Breast epithelium (tissue), 4 donors: ENCODE measurements around the gene ABCC12. TPM values are rescaled to one million over a fixed set of nuclear protein-coding genes. Genes with fewer than 3 reads are reported as not detected.

Experiments
- DNase-seq, 2 donors: peaks; one replicate each; pipeline ENCODE4 v3.0.0-alpha.2; 2019; ENCODE audit warnings: low spot score in 2 of 2
- H3K27ac ChIP-seq, 2 donors: fragments of 200-600 bp; sonication (generic) in 1 of 2; one replicate each; pipeline ENCODE4 v1.5.1; 2016 to 2019; ENCODE audit warnings: mild to moderate bottlenecking in 1 of 2
- H3K27me3 ChIP-seq, 2 donors: fragments of 200-600 bp; sonication (generic) in 1 of 2; one replicate each; pipeline versions ENCODE4 v1.5.1 to v1.6.0; 2017 to 2019; ENCODE audit warnings: control low read depth in 1 of 2, mild to moderate bottlenecking in 1 of 2
- H3K36me3 ChIP-seq: fragments of 200-600 bp; one replicate; pipeline ENCODE4 v1.5.1; 2019
- H3K4me1 ChIP-seq, 2 donors: fragments of 200-600 bp; sonication (generic); one replicate each; pipeline ENCODE4 v1.5.1; 2016 to 2019; ENCODE audit warnings: control low read depth in 1 of 2
- H3K4me3 ChIP-seq, 3 donors: fragments of 200-600 bp; sonication (generic); 1 replicate in 2 of 3; 2 replicates in 1 of 3; pipeline ENCODE4 v1.5.1; 2016 to 2019; ENCODE audit warnings: mild to moderate bottlenecking in 3 of 3, moderate library complexity in 2 of 3
- H3K9me3 ChIP-seq, 2 donors: fragments of 200-600 bp; sonication (generic) in 1 of 2; one replicate each; pipeline ENCODE4 v1.5.1; 2016 to 2019; ENCODE audit warnings: control low read depth in 1 of 2
- CTCF ChIP-seq, 3 donors: fragments of 450-650 bp; IDR thresholded peaks; one replicate each; pipeline ENCODE4 v1.5.1; 2016 to 2017; ENCODE audit warnings: antibody characterized with exemption in 3 of 3, mild to moderate bottlenecking in 3 of 3, moderate library complexity in 3 of 3
- POLR2A ChIP-seq: fragments of 450-650 bp; IDR thresholded peaks from one replicate; pipeline ENCODE4 v1.6.1; 2016; ENCODE audit warnings: antibody characterized with exemption, mild to moderate bottlenecking, moderate library complexity
- POLR2AphosphoS5 ChIP-seq, 3 donors: sonication (generic); formaldehyde crosslinking; IDR thresholded peaks; one replicate each; pipeline ENCODE4 v1.6.1; 2017; ENCODE audit warnings: antibody characterized with exemption in 3 of 3
- intact Hi-C: fragments of 100-400 bp; cut with DNase I; formaldehyde crosslinking; loops from one replicate; pipeline ENCODE4 v1.15.1; 2023; ENCODE audit warnings: low total_unique reads
- total RNA-seq, 3 donors: library from RNA; depleted of rRNA; stranded (reverse); fragments of >200 nt; gene quantifications; one replicate each; pipeline ENCODE4 v1.1.0, GENCODE V29; 2016

The ABCC12 gene
- total RNA-seq, 3 donors from 2014 or later = 0.15 to 1.6 TPM; not detected in 1

DNA sequence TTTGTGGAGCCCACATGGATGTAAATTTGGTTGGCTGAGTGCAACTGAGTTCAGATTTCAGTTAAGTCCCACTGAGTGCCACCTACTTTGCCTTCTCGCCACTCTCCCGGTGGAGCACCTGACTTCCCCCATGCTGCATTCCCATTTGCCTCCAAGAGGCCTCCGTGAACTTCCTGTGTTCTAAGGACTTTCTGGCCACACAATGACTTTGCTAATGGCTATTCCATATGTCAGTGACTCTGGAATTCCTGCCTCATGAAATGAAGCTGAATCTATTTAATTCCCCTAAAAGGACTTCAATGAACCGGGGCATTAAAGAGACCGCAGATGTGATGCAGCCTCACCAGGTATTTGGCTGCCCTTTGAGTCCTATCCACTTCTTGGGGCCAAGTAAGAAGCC lies 29.9 kb downstream of the ABCC12 start:
- Histone ChIP-seq H3K36me3 (no peaks in the 10 kb centered on the region), H3K4me3 (no peak overlapping the region), H3K9me3 (no peaks in the 10 kb centered on the region), H3K4me1 (no peaks in the 10 kb centered on the region), H3K27me3 (no peaks in the 10 kb centered on the region), H3K27ac (no peak overlapping the region)
- no peak for TF ChIP-seq CTCF (IDR thresholded peaks at IDR 0.05)
- TF ChIP-seq POLR2AphosphoS5 (IDR thresholded peaks at IDR 0.05) = no peak
- no peak for TF ChIP-seq POLR2A
- no peak for DNase-seq
- intact Hi-C loops = no loop called here

DNA sequence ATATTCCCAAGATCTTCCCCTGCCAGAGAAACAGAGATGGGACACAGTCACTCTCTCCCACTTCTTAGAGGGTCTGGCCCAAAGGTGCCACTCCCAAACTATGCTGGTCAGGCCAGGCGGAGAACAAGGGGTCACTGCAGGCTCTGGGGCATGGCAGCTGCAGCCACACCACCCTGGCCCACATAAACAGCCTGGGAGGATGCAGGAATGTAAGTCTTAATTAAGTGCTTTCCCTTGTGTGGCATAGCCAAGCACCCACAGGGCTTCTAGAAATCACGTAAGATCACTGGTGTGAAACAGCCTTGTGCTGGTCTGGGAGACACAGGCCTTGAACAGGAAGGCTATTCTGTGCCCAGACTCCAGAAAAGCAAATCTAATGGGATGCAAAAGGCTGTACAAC lies 31.5 kb downstream of the ABCC12 start:
- Histone ChIP-seq H3K36me3 (no peaks in the 10 kb centered on the region), H3K4me1 (no peaks in the 10 kb centered on the region), H3K27ac (no peak overlapping the region), H3K4me3 (no peak overlapping the region), H3K27me3 (no peaks in the 10 kb centered on the region), H3K9me3 (no peaks in the 10 kb centered on the region)
- intact Hi-C loops = no loop called here
- TF ChIP-seq POLR2AphosphoS5 (IDR thresholded peaks at IDR 0.05) = no peak
- no peak for TF ChIP-seq CTCF (IDR thresholded peaks at IDR 0.05)
- no peak for TF ChIP-seq POLR2A
- DNase-seq = no peak

DNA sequence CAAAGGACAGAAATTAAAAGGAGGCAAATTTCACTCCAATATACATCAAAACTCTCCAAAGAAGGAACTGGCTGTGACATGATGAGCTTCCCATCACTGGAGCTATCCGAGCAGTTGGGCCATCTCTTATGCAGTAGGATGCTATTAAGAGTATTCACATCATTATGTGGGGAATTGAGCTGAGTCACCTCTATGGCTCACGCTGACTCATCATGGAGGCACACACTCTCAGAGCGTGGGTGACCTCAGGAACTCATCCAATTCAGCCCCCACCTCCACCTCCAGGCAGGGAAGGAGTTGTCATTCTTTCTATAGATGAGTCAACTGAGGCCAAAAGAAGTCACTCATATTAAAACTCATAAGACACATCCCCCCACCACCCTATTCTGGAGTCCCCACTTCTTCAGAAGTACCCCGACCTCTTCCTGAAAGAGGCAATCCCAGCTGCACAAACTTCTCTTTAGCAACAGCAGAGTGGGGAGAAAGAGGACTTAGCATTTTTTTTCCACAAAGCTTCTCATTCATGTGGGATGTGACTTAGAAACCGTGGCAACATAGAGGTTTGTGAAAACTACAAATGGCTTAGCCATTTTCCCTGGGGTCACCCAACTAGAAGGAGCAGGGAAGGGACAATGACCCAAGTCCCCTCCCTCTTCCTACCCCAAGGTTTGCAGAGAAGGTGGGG lies 32.5 kb downstream of the ABCC12 start:
- no peaks in the 10 kb centered on the region for H3K4me1 ChIP-seq
- no peak overlapping the region for H3K27ac ChIP-seq
- no peak overlapping the region for H3K4me3 ChIP-seq
- intact Hi-C loops = no loop called here
- no peaks in the 10 kb centered on the region for H3K36me3 ChIP-seq
- no peaks in the 10 kb centered on the region for H3K9me3 ChIP-seq
- no peak for DNase-seq
- no peak for TF ChIP-seq CTCF (IDR thresholded peaks at IDR 0.05)
- no peak for TF ChIP-seq POLR2AphosphoS5 (IDR thresholded peaks at IDR 0.05)
- no peak for TF ChIP-seq POLR2A
- H3K27me3 ChIP-seq = no peaks in the 10 kb centered on the region

GRCh38 chr16:48121276-48121675 lies 34.5 kb downstream of the ABCC12 start:
- Histone ChIP-seq H3K27me3 (no peaks in the 10 kb centered on the region), H3K27ac (no peak overlapping the region), H3K4me3 (no peak overlapping the region), H3K36me3 (no peaks in the 10 kb centered on the region), H3K4me1 (no peaks in the 10 kb centered on the region), H3K9me3 (no peaks in the 10 kb centered on the region)
- intact Hi-C loops = no loop called here
- DNase-seq = no peak
- TF ChIP-seq CTCF (IDR thresholded peaks at IDR 0.05) = no peak
- no peak for TF ChIP-seq POLR2AphosphoS5 (IDR thresholded peaks at IDR 0.05)
- TF ChIP-seq POLR2A = no peak

- intact Hi-C loops = no loop called here
- no peaks in the 10 kb centered on the region for H3K27me3 ChIP-seq
- TF ChIP-seq CTCF (IDR thresholded peaks at IDR 0.05) (no peak), POLR2A (no peak), POLR2AphosphoS5 (IDR thresholded peaks at IDR 0.05) (no peak)
- no peak overlapping the region for H3K4me3 ChIP-seq
- no peaks in the 10 kb centered on the region for H3K4me1 ChIP-seq
- DNase-seq = no peak
- no peaks in the 10 kb centered on the region for H3K9me3 ChIP-seq
- H3K36me3 ChIP-seq = no peaks in the 10 kb centered on the region
- H3K27ac ChIP-seq = no peak overlapping the region
These were observed 37.0 kb downstream of the ABCC12 start for GRCh38 chr16:48118841-48119240.
